Right lobe of liver (tissue), 4 donors: ENCODE measurements around the gene NEB.

ENCODE experiments used
- POLR2A ChIP-seq: fragments of 450-650 bp; IDR thresholded peaks from one replicate; pipeline ENCODE4 v1.6.1; 2017; ENCODE audit warnings: antibody characterized with exemption, mild to moderate bottlenecking
- TF ChIP-seq, protein P1 (sequence below), 4 donors: fragments of 200-600 bp in 3 of 4; fragments of 450-650 bp in 1 of 4; IDR thresholded peaks; one replicate each; pipeline versions ENCODE4 v1.5.1 to v1.8.0; 2016 to 2022; ENCODE audit warnings: antibody characterized with exemption in 4 of 4, mild to moderate bottlenecking in 2 of 4
- donor health status: DM: no; HTN: no; CAD: no.
- donor health status: DM: no; HTN: no; CAD: no.
- donor health status: DM: no; HTN: yes; CAD: no.

DNA sequence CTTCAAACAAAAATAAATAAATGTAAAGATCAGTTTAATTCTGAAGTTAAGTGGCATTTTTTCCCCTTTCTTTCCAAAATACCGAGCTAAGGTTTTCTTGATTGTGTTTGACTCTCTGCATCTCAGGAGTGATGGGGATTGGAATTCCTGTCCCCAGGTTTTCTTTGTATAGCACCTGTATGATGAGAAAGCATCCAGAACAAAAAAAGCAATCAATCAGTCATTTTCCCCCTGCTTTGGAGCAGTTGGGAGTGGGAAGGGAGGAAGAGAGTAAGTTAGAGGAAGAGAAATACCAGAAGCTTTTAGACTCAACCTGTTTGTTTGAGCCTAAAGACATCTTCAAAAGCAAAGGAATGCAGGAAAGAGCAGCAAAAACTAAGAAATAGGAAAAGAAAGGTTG is 236.1 kb downstream of the NEB start:
- TF ChIP-seq POLR2A = no peak
- TF ChIP-seq, protein P1, sequence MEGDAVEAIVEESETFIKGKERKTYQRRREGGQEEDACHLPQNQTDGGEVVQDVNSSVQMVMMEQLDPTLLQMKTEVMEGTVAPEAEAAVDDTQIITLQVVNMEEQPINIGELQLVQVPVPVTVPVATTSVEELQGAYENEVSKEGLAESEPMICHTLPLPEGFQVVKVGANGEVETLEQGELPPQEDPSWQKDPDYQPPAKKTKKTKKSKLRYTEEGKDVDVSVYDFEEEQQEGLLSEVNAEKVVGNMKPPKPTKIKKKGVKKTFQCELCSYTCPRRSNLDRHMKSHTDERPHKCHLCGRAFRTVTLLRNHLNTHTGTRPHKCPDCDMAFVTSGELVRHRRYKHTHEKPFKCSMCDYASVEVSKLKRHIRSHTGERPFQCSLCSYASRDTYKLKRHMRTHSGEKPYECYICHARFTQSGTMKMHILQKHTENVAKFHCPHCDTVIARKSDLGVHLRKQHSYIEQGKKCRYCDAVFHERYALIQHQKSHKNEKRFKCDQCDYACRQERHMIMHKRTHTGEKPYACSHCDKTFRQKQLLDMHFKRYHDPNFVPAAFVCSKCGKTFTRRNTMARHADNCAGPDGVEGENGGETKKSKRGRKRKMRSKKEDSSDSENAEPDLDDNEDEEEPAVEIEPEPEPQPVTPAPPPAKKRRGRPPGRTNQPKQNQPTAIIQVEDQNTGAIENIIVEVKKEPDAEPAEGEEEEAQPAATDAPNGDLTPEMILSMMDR (IDR thresholded peaks at IDR 0.05) = no peak
